Stimulated activated CD8-positive, alpha-beta memory T cell treated with anti-CD3 and anti-CD28 coated beads, Interleukin-7, amount 100 ng/mL, for 1 hour (primary cell): ENCODE measurements around the gene BDKRB1.

Experiments
- DNase-seq, 2 donors: peaks; one replicate each; pipeline ENCODE4 v3.0.0-alpha.2; 2020; ENCODE audit warnings: low read depth in 2 of 2

BDKRB1 gene

DNA sequence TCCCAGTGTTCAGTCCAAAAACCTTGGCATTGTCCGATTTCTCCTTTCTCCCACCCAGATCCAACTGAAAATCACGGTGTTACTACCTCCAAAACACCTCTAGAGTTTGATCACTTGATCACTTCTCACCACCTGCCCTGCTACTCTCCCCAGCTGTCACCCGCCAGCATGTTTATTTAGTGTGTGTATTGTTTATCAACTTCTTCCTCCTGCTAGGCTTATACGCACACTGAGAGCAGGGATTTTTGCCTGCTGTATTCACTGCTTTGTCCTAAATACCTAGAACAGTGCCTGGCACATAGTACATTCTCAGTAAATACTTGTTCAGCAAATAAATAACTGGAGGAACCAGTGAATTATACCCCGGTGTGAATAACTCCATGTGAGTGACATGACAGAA, 5.0 kb downstream of the BDKRB1 start:
- DNase-seq = no peak

DNA sequence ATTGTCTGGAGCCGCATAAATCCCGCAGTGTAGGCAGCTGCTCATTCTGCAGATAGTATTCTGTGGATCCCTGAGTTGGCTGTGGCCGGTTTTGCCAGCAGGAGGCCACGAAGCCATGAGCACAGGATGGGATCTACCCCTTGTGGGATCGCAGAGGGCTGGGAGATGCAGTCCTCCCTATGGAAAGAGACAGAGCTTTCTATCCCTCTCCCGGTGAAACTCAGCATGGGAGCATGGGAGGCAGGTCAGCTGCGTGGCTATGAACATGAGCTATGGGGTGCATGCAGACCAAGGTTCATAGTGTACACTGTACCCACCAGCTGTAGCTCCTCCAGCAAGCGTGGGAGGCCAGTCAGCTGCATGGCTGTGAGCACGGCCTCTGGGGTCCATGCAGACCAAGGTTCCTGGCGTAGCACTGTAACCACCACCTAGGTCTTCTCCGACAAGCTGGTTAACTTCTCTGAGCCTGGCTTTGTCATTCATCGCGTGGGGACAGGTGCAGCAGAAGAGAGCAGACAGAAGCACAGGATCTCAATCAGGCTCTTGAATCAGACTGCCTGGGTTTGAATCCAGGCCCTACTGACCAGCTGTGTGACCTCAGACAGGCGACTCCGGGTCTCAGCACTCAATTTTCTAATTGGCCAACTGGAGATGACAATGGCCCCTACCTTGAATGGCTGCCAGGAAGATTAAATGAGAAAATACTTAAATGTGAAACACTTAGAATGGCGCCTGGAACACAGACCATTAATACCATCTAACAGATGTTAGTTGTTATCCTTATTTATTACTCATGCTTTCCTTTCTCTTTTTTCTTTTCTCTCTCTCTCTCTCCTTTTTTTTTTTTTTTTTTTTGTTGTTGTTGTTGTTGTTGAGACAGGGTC, 6.0 kb downstream of the BDKRB1 start:
- no peak for DNase-seq

- DNase-seq = no peak
These were observed 7.6 kb downstream of the BDKRB1 start for GRCh38 chr14:96263347-96264199.

DNA sequence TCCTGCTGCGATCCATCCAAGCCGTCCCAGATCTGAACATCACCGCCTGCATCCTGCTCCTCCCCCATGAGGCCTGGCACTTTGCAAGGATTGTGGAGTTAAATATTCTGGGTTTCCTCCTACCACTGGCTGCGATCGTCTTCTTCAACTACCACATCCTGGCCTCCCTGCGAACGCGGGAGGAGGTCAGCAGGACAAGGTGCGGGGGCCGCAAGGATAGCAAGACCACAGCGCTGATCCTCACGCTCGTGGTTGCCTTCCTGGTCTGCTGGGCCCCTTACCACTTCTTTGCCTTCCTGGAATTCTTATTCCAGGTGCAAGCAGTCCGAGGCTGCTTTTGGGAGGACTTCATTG, 8.2 kb downstream of the BDKRB1 start:
- no peak for DNase-seq

DNA sequence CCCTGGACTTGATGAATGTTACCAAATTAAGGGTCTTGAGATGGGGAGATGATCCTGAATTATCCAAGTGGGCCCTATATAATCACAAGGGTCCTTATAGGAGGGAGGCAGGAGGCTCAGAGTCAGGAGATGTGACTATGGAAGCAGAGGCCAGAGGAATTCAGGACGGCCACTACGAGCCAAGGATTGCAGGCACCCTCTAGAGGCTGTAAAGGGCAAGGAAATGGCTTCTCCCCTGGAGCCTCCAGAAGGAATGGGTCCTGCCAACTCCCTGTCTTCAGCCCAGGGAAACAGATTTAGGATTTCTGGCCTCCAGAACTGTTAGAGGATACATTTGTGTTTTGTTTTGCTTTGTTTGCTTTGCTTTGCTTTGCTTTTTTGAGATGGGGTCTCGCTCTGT, 8.8 kb downstream of the BDKRB1 start:
- DNase-seq = no peak

DNA sequence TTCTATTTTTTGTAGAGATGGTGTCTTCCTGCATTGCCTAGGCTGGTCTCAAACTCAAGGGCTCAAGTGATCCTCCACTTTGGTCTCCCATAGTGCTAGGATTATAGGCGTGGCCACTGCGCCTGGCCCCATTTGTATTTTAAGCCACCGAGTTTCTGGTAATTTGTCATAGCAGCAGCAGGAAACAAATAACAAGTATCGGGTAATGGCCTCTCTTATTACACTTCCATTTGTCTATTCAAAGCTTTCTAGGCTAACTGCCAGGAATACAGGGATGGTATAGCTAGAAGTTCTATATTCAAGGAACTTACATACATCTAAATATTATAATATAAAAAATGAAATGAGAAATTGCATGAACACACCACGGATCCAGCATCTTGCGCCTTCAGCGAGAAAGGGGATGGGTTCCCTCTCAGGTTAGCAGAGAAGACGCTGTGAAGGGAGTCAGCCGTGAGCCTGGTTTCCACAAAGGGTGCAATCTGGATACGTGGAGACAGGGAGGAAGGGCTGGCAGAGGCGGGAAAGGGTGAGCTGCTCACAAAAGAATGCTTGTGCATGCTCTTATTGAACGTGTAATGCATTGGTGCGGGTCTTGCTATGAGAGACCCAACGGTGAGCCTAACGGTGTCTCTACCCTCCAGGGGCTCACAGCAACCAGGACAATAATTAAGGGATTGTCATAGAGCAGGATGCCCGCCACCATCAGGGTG, 9.5 kb downstream of the BDKRB1 start:
- no peak for DNase-seq

- no peak for DNase-seq
These were observed 11.3 kb downstream of the BDKRB1 start for GRCh38 chr14:96267336-96267735.

GRCh38 chr14:96267916-96268315, 11.9 kb downstream of the BDKRB1 start:
- DNase-seq = no peak

DNA sequence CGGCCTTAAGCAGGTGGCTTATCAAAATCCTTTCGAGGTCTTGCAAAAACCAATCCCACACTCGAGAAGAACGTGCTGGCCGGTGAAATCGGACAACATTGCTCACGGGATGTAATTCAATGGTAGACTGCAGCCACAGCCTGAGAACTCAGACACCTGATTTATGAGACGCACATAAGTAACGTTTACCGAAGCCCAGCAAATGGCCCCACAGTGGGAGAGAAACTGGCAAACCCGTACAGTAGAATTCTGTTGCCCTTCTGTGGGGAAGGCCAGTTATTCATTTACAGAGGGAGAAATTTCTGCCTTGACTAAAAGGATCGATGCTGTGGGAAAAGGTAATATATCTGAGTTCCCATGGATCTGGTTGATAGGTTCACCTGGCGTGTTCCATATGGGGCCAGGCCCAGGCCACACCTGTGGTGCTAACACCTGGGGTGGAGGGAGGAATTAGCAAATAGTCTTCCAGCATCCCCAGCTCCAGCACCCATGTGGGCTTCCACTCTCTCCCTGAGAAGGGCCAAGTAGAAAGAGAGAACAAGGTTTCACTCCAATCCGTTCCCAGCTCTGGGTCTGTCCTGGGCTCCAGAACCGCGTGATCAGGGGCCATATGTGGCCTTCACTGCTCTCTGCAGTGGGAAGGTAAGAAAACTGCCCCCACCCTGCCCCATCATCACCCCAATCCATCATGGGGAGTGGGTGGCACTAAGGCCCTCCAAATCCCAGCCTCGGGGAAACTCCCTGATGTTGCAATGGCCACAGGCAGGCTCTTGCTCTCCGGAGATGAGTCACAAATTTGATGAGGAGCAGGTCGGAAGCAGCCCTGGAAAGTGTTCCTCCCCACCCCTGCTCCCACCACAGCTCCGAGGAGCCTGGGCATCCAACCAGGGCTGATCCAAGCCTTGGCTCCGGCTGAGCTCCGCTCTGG, 12.7 kb downstream of the BDKRB1 start:
- no peak for DNase-seq

- no peak for DNase-seq
These were observed 13.3 kb downstream of the BDKRB1 start for GRCh38 chr14:96269359-96269710.

DNA sequence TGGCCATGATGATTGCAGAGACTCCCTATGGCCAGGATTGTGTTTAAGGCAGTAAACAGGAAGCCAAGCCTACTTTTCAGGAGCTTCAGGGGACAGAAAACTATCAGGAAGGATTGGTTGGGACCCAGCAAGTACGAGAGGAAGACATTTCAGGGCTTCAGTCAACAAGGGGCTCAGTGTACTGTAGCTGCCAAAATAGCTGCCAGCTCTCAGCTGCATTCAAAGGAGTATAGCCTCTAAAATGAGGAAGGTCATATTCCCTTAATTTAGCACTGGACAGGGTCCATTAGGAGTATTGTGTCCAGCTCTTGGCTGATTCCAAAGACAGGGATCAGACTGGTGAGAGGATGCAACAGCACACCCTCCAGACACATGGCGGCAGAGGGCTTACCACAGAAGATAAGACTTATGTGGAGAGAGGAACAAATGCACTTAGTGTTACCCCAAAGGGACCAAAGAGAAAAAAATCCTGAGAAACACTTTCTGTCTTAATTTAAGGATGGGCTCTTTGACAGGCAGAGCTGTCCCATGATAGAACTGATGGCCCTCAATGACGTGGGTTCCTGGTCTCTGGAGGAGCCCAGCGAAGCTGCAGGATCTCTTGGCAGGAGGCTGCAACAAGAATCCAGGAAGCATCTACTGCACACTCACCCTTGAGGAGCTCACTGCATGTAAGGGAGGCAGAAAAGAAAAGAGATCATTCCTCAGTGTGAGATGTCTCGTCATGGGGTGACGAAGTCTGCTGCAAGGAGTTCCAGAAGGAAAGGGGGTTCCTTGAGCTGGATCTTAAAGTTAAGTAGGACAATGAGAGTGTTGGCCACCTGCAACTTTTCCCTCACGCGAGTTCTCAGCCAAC, 14.8 kb downstream of the BDKRB1 start:
- DNase-seq = no peak

DNA sequence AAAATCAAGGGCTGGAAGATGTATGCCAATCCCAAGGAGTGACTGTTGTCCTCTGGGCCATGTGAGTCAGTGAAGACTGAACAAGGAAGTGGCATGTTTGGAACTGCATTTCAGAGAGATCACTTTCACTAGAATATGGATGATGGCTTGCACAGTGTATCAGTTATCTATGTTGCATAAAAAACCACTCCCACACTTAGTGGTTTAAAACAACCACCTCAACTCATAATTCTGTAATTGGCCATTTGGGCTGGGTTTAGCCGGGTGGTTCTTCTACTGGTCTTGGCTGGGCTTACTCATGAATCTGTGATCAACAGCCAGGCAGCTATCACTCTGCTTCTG, 15.4 kb downstream of the BDKRB1 start:
- DNase-seq = no peak

- no peak for DNase-seq
These were observed 16.9 kb downstream of the BDKRB1 start for GRCh38 chr14:96272777-96273473.

GRCh38 chr14:96273629-96274028, 17.6 kb downstream of the BDKRB1 start:
- DNase-seq = no peak

GRCh38 chr14:96274122-96274521, 18.1 kb downstream of the BDKRB1 start:
- no peak for DNase-seq

- no peak for DNase-seq
These were observed 18.5 kb downstream of the BDKRB1 start for GRCh38 chr14:96274543-96274942.

DNA sequence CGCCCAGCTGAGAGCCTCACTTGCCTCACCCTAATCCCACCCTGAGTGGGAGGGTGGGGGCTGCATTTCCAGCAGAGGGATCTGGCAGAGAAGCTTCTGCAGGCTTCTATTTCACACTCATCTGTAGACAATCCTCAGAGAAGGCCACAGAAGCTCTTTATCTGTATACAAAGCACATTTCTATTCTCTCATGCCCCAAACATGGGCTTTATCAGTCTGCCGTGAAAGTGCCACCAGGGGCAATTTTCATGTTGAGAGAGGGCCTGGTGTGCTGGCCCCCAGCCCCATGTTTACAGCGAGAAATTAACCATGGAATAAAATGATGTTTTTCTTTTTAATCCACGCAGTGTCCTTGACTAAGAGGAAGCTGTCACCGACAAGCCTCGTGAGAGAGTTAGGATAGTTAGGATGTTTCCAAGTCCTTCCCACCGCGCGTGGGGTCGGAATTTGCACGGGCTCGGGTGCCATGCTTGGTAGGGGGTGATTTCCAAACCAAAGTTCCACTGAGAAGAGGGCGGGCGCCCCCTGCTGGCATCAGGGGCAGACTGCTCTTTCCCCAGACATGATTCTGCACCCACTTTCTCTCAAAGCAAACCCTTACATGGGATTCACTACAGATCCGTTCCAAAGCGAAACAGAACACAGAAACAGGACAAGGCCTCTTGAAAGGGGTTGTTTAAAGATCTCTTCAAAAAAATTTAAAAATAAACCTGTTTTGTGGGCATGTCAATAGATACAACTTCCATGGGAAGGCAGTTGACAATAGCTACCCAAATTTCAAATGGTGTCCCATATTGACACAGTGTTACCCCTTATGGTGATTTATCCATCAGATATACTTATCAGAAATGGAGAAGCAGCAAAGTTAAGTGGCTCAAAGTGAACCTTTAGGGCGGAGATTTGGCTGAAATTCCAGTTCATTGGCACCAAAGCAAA, 19.4 kb downstream of the BDKRB1 start:
- DNase-seq = peak in 1 of 2 donors; percentile 40

DNA sequence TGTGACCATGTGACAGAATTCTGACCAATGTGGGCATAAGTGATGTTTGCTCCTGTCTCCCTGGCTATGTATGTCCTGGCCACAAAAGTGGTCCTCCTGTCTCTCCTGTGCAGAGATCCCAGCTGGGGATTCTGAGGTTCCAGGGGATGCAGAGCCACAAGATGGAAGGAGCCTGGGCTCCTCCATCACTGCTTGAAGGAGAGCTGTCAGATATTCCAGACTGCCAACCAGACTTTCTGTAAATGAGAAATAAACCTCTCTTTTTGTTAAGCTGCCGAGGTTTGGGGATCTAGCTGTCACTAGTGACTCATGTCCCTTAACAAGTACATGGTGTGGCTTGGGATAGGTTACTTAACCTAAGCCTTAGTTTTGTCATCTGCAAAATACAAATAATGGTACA, 21.9 kb downstream of the BDKRB1 start:
- DNase-seq = no peak

- DNase-seq = no peak
These were observed 23.6 kb downstream of the BDKRB1 start for GRCh38 chr14:96279564-96279963.
